ENCODE data around the gene GNA14.

GRCh38 chr9:77488439-77489126, 159.5 kb downstream of the GNA14 start:
- TF ChIP-seq CTCF (IDR thresholded peaks at IDR 0.05; ENCODE audit: low read depth, low read length): peak; percentile 55
- no peak for TF ChIP-seq EZH2phosphoT487 (IDR thresholded peaks at IDR 0.05; ENCODE audit: low read depth)
